AG09309 (cell line): ENCODE results near the gene FADS3.

ENCODE experiments used
- DNase-seq: peaks from one replicate; pipeline ENCODE4 v3.0.0-alpha.2; 2010; ENCODE audit warnings: low read depth
- H3K4me3 ChIP-seq: 2 replicates; pipeline ENCODE4 v1.5.1; 2011; ENCODE audit warnings: mild to moderate bottlenecking, low read depth, low read length, moderate library complexity; ENCODE audit not compliant: control insufficient read depth
- CTCF ChIP-seq: IDR thresholded peaks from 2 replicates; pipeline ENCODE4 v1.5.1; 2011; ENCODE audit warnings: mild to moderate bottlenecking, low read depth, low read length, inconsistent platforms; ENCODE audit not compliant: insufficient read depth, control insufficient read depth; ENCODE audit errors: missing control alignments

Gene FADS3

GRCh38 chr11:61844909-61845565 is 46.3 kb downstream of the FADS3 start:
- DNase-seq, result no peak
- no peak overlapping the region for H3K4me3 ChIP-seq
- TF ChIP-seq CTCF, result no peak

- no peak for TF ChIP-seq CTCF
- DNase-seq, result no peak
- no peak overlapping the region for H3K4me3 ChIP-seq
Observed at GRCh38 chr11:61842528-61842820, 48.9 kb downstream of the FADS3 start.

GRCh38 chr11:61841636-61842527 is 49.5 kb downstream of the FADS3 start:
- TF ChIP-seq CTCF, result no peak

GRCh38 chr11:61840371-61840770 is 51.0 kb downstream of the FADS3 start:
- no peak for DNase-seq
- no peak overlapping the region for H3K4me3 ChIP-seq
- TF ChIP-seq CTCF, result no peak

More at GRCh38 chr11:61841636-61842527, 49.5 kb downstream of the FADS3 start:
- no peak overlapping the region for H3K4me3 ChIP-seq
- no peak for DNase-seq

- no peak for DNase-seq
- TF ChIP-seq CTCF, result no peak
Observed at GRCh38 chr11:61839742-61840141, 51.6 kb downstream of the FADS3 start.

GRCh38 chr11:61838921-61839320 is 52.4 kb downstream of the FADS3 start:
- H3K4me3 ChIP-seq, result no peak overlapping the region
- no peak for TF ChIP-seq CTCF
- DNase-seq, result no peak

More at GRCh38 chr11:61839742-61840141, 51.6 kb downstream of the FADS3 start:
- no peak overlapping the region for H3K4me3 ChIP-seq
